CD14-positive monocyte (primary cell): ENCODE measurements around the gene GARIN1A. TPM values are rescaled to one million over a fixed set of nuclear protein-coding genes. Genes with fewer than 3 reads are reported as not detected.
"Not testable (repeated sequence)": the region's sequence is repeated elsewhere in the genome, so short reads cannot be mapped to it uniquely, and the experiment has no call there.

ENCODE experiments used
- DNase-seq, 3 donors: peaks; one replicate each; pipeline ENCODE4 v3.0.0-alpha.2; 2011 to 2022
- H2AFZ ChIP-seq: 2 replicates; pipeline ENCODE4 v1.6.0; 2012; ENCODE audit warnings: mild to moderate bottlenecking, low read depth, low read length, inconsistent platforms; ENCODE audit not compliant: insufficient read depth, poor library complexity, severe bottlenecking
- H3K27ac ChIP-seq, 2 donors: 1 replicate in 1 of 2; 2 replicates in 1 of 2; pipeline ENCODE4 v1.5.1; 2012 to 2013; ENCODE audit warnings: low read length in 2 of 2, control low read depth in 1 of 2, inconsistent platforms in 1 of 2, low read depth in 1 of 2, mild to moderate bottlenecking in 1 of 2
- H3K27me3 ChIP-seq, 2 donors: one replicate each; pipeline versions ENCODE4 v1.6.0 to v1.6.1; 2011 to 2013; ENCODE audit warnings: low read length in 2 of 2; ENCODE audit not compliant: control insufficient read depth in 2 of 2, insufficient read depth in 2 of 2
- H3K36me3 ChIP-seq, 2 donors: replicated peaks in 1 of 2; 1 replicate in 1 of 2; 2 replicates in 1 of 2; pipeline versions ENCODE4 v1.5.1 to v1.6.1; 2012 to 2013; ENCODE audit warnings: low read length in 2 of 2, control low read depth in 1 of 2, inconsistent platforms in 1 of 2, mild to moderate bottlenecking in 1 of 2; ENCODE audit not compliant: insufficient read depth in 2 of 2, control insufficient read depth in 1 of 2
- H3K4me1 ChIP-seq, 2 donors: 1 replicate in 1 of 2; 2 replicates in 1 of 2; pipeline versions ENCODE4 v1.5.1 to v1.6.1; 2012 to 2013; ENCODE audit warnings: low read length in 2 of 2, control low read depth in 1 of 2, inconsistent platforms in 1 of 2, mild to moderate bottlenecking in 1 of 2, moderate library complexity in 1 of 2; ENCODE audit not compliant: insufficient read depth in 2 of 2, control insufficient read depth in 1 of 2
- H3K4me2 ChIP-seq: replicated peaks from 2 replicates; pipeline ENCODE3; 2012; ENCODE audit warnings: low read length, moderate library complexity, mild to moderate bottlenecking; ENCODE audit not compliant: poor library complexity, severe bottlenecking; ENCODE audit errors: extremely low read depth
- H3K4me3 ChIP-seq, 3 experiments: fragments of 200-600 bp in 1 of 3; sonication (generic) in 1 of 3; replicated peaks in 1 of 3; 1 replicate in 2 of 3; 2 replicates in 1 of 3; pipeline ENCODE4 v1.5.1; 2011 to 2013; ENCODE audit warnings: low read length in 3 of 3, mild to moderate bottlenecking in 3 of 3, control low read depth in 2 of 3, low read depth in 2 of 3, inconsistent platforms in 1 of 3, moderate library complexity in 1 of 3
- H3K79me2 ChIP-seq: 2 replicates; pipeline ENCODE4 v1.6.0; 2012; ENCODE audit warnings: mild to moderate bottlenecking, control low read depth, inconsistent platforms, low read length, moderate library complexity; ENCODE audit not compliant: insufficient read depth
- H3K9ac ChIP-seq: 2 replicates; pipeline ENCODE4 v1.6.0; 2017; ENCODE audit warnings: low read length, mild to moderate bottlenecking; ENCODE audit not compliant: insufficient read depth, poor library complexity, severe bottlenecking
- H3K9me3 ChIP-seq, 2 donors: replicated peaks in 1 of 2; 1 replicate in 1 of 2; 2 replicates in 1 of 2; pipeline versions ENCODE4 v1.5.1 to v1.6.1; 2012 to 2013; ENCODE audit warnings: low read length in 2 of 2, control low read depth in 1 of 2; ENCODE audit not compliant: control insufficient read depth in 1 of 2, insufficient read depth in 1 of 2
- H4K20me1 ChIP-seq: 2 replicates; pipeline ENCODE4 v1.6.0; 2012; ENCODE audit warnings: mild to moderate bottlenecking, low read length, control low read depth, moderate library complexity; ENCODE audit not compliant: insufficient read depth
- H3K27ac Mint-ChIP-seq, 7 donors: one replicate each; pipeline ENCODE4 v1.8.0; 2020; ENCODE audit warnings: mild to moderate bottlenecking in 7 of 7, mixed read lengths in 7 of 7, moderate library complexity in 6 of 7, inconsistent platforms in 2 of 7
- H3K27me3 Mint-ChIP-seq, 3 donors: one replicate each; pipeline ENCODE4 v1.8.0; 2021 to 2022; ENCODE audit warnings: low read depth in 3 of 3, mild to moderate bottlenecking in 3 of 3, mixed read lengths in 3 of 3, moderate library complexity in 3 of 3, inconsistent platforms in 1 of 3
- H3K36me3 Mint-ChIP-seq, 2 donors: one replicate each; pipeline ENCODE4 v1.8.0; 2020; ENCODE audit warnings: mixed read lengths in 2 of 2, inconsistent platforms in 1 of 2, mild to moderate bottlenecking in 1 of 2
- H3K4me1 Mint-ChIP-seq: one replicate; pipeline ENCODE4 v1.8.0; 2020; ENCODE audit warnings: mild to moderate bottlenecking, mixed read lengths
- H3K4me3 Mint-ChIP-seq, 2 donors: one replicate each; pipeline ENCODE4 v1.8.0; 2020; ENCODE audit warnings: mild to moderate bottlenecking in 2 of 2, mixed read lengths in 2 of 2, moderate library complexity in 1 of 2
- H3K9me3 Mint-ChIP-seq, 7 donors: one replicate each; pipeline ENCODE4 v1.8.0; 2020 to 2022; ENCODE audit warnings: mixed read lengths in 7 of 7, mild to moderate bottlenecking in 6 of 7, moderate library complexity in 6 of 7, inconsistent platforms in 2 of 7
- WGBS: methylation state at CpG from one replicate; pipeline ENCODE4 v1.1.5; 2013; ENCODE audit warnings: missing lambda C conversion rate; ENCODE audit not compliant: insufficient coverage; 5-methylcytosine and 5-hydroxymethylcytosine counted together
- intact Hi-C, 2 donors: fragments of 100-400 bp; cut with micrococcal nuclease; formaldehyde crosslinking; loops; one replicate each; pipeline versions ENCODE4 v1.15.0 to v1.15.1; 2023
- polyA plus RNA-seq, 3 donors: library from polyadenylated mRNA; depleted of rRNA in 1 of 3; unstranded in 2 of 3; stranded (reverse) in 1 of 3; fragments of 300-500 nt in 2 of 3; fragments of >200 nt in 1 of 3; fragmentation: Illumina TruSeq in 2 of 3; gene quantifications; 1 replicate in 2 of 3; 2 replicates in 1 of 3; pipeline ENCODE4 v1.2.3, GENCODE V29; 2012 to 2021
- TF ChIP-seq, protein P1 (sequence below): fragments of 200-600 bp; IDR thresholded peaks from one replicate; pipeline ENCODE4 v1.8.0; 2022; ENCODE audit warnings: antibody characterized with exemption, mild to moderate bottlenecking

GARIN1A gene
- polyA plus RNA-seq, 3 donors = 0.02 to 1.8 TPM; not detected in 1

DNA sequence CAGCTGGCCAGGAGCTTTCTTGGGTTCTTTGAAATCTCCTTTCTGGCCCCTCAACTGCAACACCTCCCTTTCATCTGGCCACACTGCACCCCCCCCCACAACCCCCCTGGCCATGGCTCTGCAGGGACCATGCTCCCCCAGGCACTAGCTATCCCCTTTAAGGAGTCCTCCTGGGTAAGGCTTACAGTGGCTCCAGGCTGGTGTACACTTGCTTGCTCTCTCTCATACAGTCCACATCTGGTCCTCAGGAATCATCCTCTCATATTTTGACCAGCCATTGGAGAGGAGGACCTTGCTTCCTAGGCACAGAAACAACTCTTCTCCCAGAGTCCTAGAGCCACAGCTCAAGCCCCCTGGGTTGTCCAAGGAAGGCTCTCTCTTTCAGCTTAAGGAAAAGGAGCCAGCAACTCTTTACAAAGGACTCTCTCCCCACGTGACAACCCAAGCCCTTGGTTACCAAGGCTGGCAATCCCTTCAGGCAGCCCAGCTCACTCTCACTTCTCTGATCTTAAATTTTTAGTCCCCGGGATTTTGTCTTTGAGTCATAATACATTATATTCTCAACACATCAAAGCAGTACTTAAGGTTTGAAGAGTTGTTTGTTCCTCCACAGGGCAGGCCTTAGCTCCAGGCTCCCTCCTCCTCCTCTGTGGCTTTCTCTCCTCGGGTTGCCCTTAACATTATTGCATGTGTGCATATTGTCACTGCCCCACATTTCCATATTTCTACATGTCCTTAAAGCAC is 9.9 kb downstream of the GARIN1A start:
- no peaks in the 10 kb centered on the region for H3K4me1 ChIP-seq
- no CpG with 5 or more reads among the region's 3 CpGs for WGBS
- intact Hi-C loops = no loop called here

DNA sequence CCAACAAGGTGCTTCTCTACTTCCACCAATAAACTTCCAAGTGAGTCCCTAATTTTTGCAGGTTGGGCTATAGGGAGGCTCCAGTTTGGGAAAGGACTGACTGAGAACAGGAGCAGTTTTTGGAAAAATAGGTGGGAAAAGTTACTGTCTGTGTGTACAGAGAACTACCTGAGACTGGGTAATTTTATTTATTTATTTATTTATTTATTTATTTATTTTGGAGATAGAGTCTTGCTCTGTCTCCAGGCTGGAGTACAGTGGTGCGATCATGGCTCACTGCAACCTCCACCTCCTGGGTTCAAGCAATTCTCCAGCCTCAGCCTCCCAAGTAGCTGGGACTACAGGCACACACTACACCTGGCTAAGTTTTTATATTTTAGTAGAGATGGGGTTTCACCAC is 11.2 kb downstream of the GARIN1A start:
- H3K9me3 Mint-ChIP-seq = not testable (repeated sequence)

More for the DNA sequence above, 9.9 kb downstream of the GARIN1A start:
- Mint-ChIP-seq H3K9me3 (peaks cover 0 to 2% (median 0%) of the 10 kb centered on the region in 7 donors), H3K27ac (no peak overlapping the region), H3K27me3 (peaks cover 2 to 5% (median 3%) of the 10 kb centered on the region in 3 donors), H3K36me3 (no peaks in the 10 kb centered on the region), H3K4me3 (no peak overlapping the region), H3K4me1 (no peaks in the 10 kb centered on the region)
- no peaks in the 10 kb centered on the region for H3K36me3 ChIP-seq
- H3K9me3 ChIP-seq = no peaks in the 10 kb centered on the region
- TF ChIP-seq, protein P1, sequence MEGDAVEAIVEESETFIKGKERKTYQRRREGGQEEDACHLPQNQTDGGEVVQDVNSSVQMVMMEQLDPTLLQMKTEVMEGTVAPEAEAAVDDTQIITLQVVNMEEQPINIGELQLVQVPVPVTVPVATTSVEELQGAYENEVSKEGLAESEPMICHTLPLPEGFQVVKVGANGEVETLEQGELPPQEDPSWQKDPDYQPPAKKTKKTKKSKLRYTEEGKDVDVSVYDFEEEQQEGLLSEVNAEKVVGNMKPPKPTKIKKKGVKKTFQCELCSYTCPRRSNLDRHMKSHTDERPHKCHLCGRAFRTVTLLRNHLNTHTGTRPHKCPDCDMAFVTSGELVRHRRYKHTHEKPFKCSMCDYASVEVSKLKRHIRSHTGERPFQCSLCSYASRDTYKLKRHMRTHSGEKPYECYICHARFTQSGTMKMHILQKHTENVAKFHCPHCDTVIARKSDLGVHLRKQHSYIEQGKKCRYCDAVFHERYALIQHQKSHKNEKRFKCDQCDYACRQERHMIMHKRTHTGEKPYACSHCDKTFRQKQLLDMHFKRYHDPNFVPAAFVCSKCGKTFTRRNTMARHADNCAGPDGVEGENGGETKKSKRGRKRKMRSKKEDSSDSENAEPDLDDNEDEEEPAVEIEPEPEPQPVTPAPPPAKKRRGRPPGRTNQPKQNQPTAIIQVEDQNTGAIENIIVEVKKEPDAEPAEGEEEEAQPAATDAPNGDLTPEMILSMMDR = no peak
- H3K27ac ChIP-seq = no peak overlapping the region
- H3K79me2 ChIP-seq = no peaks in the 10 kb centered on the region
- DNase-seq = no peak
- H4K20me1 ChIP-seq = no peaks in the 10 kb centered on the region
- no peak overlapping the region for H3K4me2 ChIP-seq
- H3K27me3 ChIP-seq = no peaks in the 10 kb centered on the region
- H2AFZ ChIP-seq = no peak overlapping the region
- H3K4me3 ChIP-seq = no peak overlapping the region
- H3K9ac ChIP-seq = no peak overlapping the region

DNA sequence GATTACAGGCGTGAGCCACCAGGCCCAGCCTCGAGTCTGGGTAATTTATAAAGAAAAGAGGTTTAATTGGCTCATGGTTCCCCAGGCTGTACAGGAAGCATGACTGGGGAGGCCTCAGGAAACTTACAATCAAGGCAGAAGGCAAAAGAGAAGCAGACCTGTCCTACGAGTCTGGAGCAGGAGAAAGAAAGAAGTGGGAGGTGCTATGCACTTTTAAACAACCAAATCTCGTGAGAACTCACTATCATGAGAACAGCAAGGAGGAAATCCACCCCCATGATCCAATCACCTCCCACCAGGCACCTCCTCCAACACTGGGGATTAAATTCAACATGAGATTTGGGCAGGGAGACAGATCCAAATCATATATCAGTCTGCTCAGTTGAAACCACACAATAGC is 11.6 kb downstream of the GARIN1A start:
- H3K27me3 Mint-ChIP-seq, H3K4me1 ChIP-seq, H2AFZ ChIP-seq, DNase-seq, H4K20me1 ChIP-seq, H3K9me3 ChIP-seq, H3K36me3 Mint-ChIP-seq, H3K27me3 ChIP-seq, intact Hi-C loops, H3K4me3 Mint-ChIP-seq, H3K27ac Mint-ChIP-seq, H3K4me3 ChIP-seq, H3K4me1 Mint-ChIP-seq, H3K9me3 Mint-ChIP-seq, H3K27ac ChIP-seq, H3K36me3 ChIP-seq, H3K79me2 ChIP-seq, H3K9ac ChIP-seq, H3K4me2 ChIP-seq: not testable (repeated sequence)
- WGBS = no CpG with 5 or more reads among the region's 4 CpGs

More for the DNA sequence above, 11.2 kb downstream of the GARIN1A start:
- H3K4me2 ChIP-seq, H3K27me3 Mint-ChIP-seq, H3K4me3 Mint-ChIP-seq, H2AFZ ChIP-seq, H3K9ac ChIP-seq, H3K79me2 ChIP-seq, H3K9me3 ChIP-seq, H4K20me1 ChIP-seq, H3K4me3 ChIP-seq, DNase-seq, H3K36me3 ChIP-seq, H3K4me1 Mint-ChIP-seq, H3K4me1 ChIP-seq, intact Hi-C loops, H3K27ac Mint-ChIP-seq, H3K27me3 ChIP-seq, H3K36me3 Mint-ChIP-seq, H3K27ac ChIP-seq: not testable (repeated sequence)
- WGBS = no CpG with 5 or more reads among the region's 1 CpG
